GM19099 (cell line): ENCODE data around the gene BORCS5.

Source experiments
- POLR2A ChIP-seq: IDR thresholded peaks from 3 replicates; pipeline ENCODE4 v1.6.1; 2011; ENCODE audit warnings: low read depth; ENCODE audit not compliant: insufficient read length; ENCODE audit errors: extremely low read depth

The BORCS5 gene

GRCh38 chr12:12356896-12357718 lies at the start of gene BORCS5:
Gene BORCS5 (plus strand): TSS chr12:12357078. CDS start chr12:12357452, 374 bp downstream.
- peak; percentile 98 for TF ChIP-seq POLR2A

- no peak for TF ChIP-seq POLR2A
These were observed 41.0 kb upstream of the BORCS5 start for GRCh38 chr12:12315838-12316237.

GRCh38 chr12:12319451-12320183 lies 37.3 kb upstream of the BORCS5 start:
- TF ChIP-seq POLR2A, result no peak

GRCh38 chr12:12323118-12323517 lies 33.8 kb upstream of the BORCS5 start:
- TF ChIP-seq POLR2A, result no peak

- TF ChIP-seq POLR2A, result no peak
These were observed 33.3 kb upstream of the BORCS5 start for GRCh38 chr12:12323591-12323990.

- TF ChIP-seq POLR2A, result no peak
These were observed 30.6 kb upstream of the BORCS5 start for GRCh38 chr12:12326262-12326661.

- TF ChIP-seq POLR2A, result no peak
These were observed 29.1 kb upstream of the BORCS5 start for GRCh38 chr12:12327802-12328201.

GRCh38 chr12:12331244-12331771 lies 25.6 kb upstream of the BORCS5 start:
- no peak for TF ChIP-seq POLR2A

- no peak for TF ChIP-seq POLR2A
These were observed 25.0 kb upstream of the BORCS5 start for GRCh38 chr12:12331896-12332295.

GRCh38 chr12:12333407-12334366 lies 23.2 kb upstream of the BORCS5 start:
- no peak for TF ChIP-seq POLR2A

GRCh38 chr12:12334367-12335040 lies 22.4 kb upstream of the BORCS5 start:
- no peak for TF ChIP-seq POLR2A

GRCh38 chr12:12336049-12336411 lies 20.8 kb upstream of the BORCS5 start:
- TF ChIP-seq POLR2A, result no peak

GRCh38 chr12:12336511-12336910 lies 20.4 kb upstream of the BORCS5 start:
- TF ChIP-seq POLR2A, result no peak

GRCh38 chr12:12338527-12339168 lies 18.2 kb upstream of the BORCS5 start:
- no peak for TF ChIP-seq POLR2A
